ENCODE results near the gene CHGA.

Gene CHGA

GRCh38 chr14:92944976-92945375 is 22.0 kb downstream of the CHGA start:
- no peak for DNase-seq (ENCODE audit: low read depth in 2 of 2)

- DNase-seq (ENCODE audit: low read depth in 2 of 2): no peak
Measured at GRCh38 chr14:92945544-92945943, 22.6 kb downstream of the CHGA start.

DNA sequence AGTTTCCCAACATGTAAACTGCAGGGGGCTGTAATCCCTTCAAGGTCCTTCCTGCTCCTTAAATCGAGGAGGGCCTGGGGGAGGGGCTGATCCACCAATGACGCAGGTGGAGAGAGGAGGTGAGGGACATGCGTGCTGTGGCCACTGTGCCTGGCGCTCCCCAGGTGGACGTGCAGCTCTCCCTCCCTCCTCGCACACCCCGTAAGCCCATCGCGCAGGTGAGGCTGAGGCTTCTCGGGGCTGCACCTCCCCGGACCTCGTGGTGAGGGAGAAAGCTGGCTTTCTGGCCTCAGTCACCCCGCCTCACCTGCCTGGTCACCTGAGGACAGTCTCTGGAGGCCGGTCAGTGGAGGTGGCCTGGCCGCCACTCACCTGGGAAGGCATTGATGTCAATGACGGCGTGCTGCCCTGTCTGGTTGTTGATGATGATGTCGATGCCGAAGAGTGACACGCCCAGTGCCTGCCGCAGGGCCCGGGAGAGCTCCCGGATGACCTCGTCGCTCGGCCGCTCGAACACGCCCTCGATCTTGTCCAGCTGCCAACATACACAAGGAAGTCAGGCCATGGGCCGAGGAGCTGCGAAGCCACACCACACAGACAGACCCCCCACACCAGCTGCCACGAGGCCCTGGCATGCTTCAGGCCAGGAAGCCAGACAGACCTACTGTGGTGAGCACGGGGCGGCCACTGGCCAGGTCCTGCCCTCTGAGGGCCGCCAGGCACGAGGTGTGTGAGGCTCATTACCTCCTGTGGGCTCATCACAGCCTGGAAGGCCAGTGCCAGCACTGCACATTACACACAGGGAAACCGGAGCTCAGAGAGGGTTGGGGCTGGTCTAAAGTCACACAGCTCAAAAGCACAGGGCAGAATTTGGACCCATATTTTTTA is 23.3 kb downstream of the CHGA start:
- DNase-seq (ENCODE audit: low read depth in 2 of 2): no peak

DNA sequence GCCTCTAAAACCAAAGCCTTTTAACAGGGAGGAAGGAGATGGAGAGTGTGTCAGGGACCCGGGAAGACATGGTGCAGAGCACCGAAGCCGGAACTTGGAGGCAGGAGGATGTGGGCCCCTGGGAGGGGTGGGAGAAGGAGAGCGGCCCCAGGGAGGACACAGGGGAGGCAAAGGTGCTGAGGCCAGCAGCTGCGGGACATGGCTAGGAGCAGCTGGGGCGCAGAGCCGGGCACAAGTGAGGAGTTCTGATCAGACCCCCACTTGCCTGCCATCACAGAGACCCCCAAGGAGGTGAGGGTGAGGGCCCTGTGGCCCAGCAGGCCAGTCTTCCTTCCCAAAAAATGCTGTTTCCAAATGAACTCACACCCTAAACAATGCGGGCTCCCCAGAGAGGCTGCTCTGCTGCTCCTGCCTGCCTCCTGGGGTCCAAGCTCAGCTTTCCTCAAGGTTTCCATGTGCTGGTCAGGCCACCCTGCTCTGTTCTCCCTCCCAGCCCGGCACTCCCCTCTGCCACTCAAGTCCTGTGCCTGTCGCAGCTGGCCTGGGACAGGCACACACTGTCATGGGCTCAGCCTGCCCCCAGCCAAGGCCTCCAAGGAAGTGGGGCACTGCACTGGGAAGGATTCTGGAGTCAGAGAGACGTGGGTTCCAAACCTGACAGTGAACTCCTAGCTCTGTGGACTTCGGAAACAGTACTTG is 24.0 kb downstream of the CHGA start:
- DNase-seq (ENCODE audit: low read depth in 2 of 2): no peak

DNA sequence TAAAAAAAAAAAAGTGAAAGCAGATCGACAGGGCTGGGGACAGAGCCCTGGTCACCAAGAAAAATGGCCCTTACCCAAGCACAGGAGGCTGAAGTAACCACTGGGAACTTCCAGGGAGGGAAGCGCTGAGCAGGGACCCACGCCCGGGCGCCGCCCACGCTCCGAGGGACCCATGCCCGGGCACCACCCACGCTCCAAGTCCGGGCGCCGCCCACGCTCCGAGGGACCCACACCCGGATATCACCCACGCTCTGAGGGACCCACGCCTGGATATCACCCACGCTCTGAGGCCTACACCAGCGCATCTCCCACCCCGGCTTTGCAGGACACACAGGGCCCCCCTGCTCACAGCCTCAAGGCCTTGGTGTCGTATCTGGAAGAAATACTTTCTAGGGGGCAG is 25.7 kb downstream of the CHGA start:
- DNase-seq (ENCODE audit: low read depth in 2 of 2): no peak

DNA sequence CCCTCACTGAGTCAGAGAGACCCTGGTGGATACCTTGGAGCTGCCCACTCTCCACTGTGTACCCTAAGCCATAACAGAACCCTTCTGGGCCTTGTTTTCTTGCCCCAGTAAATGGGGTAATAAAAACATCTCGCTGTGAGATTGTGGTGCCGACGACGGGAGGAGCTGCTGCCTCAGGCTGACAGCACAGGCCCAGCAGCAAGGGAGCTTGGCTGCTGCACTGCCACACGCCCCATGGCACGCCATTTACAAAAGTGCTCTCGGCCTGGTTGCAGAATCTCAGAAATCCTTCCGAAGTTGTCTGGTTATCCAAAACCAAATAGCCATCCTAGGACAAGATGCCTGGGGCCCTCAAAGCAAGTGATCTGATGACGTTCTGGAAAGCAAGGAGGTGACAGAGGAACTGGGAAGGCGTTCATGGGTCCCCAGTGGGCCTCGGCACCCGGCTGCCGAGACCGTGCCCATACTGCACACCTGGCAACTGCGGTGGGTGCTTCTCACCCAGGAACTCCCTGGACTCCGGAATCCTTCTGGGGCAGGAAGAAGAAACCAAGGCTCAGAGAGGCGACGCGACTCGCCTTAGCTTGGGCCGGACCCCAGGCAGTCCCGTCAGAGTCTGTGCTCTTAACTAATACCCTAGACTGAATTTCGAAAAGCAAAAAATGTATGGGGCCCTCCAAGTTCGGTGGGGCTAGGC is 26.7 kb downstream of the CHGA start:
- DNase-seq (ENCODE audit: low read depth in 2 of 2): no peak

DNA sequence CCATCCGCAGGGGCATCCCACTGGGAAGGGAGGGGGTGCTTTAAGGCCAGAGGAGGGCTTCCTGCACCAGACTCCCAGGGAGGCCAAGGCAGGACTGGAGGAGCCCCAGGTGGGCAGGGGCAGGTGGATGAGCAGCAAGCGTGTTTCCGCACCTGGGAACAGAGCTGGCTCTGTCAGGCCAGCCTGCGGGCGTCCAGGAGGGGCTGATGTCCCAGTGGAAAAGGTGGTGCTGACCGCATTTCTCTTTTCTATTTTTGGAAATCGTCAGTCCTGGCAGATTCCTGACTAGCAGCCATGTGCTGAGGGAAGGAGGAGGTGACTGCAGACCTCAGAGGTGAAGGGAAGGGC is 27.2 kb downstream of the CHGA start:
- DNase-seq (ENCODE audit: low read depth in 2 of 2): no peak

- no peak for DNase-seq (ENCODE audit: low read depth in 2 of 2)
Measured at GRCh38 chr14:92950773-92951172, 27.8 kb downstream of the CHGA start.

GRCh38 chr14:92951261-92951660 is 28.3 kb downstream of the CHGA start:
- no peak for DNase-seq (ENCODE audit: low read depth in 2 of 2)

GRCh38 chr14:92951912-92952471 is 29.0 kb downstream of the CHGA start:
- DNase-seq (ENCODE audit: low read depth in 2 of 2): peak; percentile 76 to 87

DNA sequence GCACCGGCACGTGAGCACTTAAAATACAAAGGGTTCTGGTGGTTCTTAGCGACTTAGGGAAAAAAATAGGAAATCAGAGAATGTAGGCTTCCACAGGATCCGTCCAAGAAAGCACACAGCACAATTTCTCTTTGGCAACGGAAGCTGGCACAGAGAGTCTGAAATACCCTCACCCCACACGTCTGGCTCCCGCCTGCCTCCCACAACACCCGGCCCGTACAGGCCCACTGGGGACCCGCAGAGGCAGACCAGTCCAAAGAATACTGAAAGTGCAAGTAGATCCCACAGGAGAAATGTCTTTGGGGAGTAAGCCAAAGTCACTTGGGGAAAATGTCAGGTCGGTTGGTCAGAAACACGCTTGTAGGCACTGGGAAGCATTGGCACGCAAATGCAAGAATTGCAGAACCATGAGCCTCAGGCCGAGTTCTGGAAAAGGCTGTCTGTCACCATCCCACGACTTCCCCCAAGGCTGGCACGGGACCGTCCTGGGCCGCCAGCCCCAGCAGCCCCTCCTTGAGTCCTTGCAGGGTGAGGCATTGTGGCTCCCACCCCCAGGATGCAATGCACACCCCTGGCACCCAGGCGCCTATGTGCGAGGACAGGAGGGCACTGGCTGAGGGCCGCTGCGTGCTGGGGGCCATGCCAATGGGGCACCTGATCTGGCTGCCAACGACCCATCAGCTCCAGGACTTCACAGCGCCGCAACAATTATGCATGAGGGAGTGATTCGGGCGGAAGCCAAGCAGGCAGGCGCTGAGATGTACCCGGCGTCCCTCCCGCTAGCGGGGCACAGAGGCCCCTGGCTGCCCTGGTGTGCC is 29.7 kb downstream of the CHGA start:
- no peak for DNase-seq (ENCODE audit: low read depth in 2 of 2)

DNA sequence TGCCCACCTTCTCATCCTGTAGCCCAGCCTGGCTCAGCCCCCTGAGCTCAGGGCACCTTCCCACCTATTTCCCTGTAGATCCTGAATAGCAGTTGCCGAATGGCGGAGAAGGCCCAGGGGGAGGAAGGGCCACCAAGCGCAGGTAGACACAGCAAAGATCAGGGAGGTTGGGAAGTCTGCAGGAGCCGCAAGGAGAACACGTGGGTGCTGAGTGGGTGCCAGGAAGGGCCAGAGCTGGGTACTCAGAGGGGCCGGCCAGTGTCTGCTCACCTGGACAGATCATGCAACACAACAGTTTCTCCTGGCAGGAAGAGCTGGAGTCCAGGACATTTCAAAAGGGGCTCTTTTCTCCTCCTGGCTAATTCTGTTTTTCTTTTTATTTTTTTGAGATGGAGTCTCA is 30.6 kb downstream of the CHGA start:
- no peak for DNase-seq (ENCODE audit: low read depth in 2 of 2)

- no peak for DNase-seq (ENCODE audit: low read depth in 2 of 2)
Measured at GRCh38 chr14:92954933-92955332, 32.0 kb downstream of the CHGA start.

GRCh38 chr14:92955381-92955780 is 32.4 kb downstream of the CHGA start:
- DNase-seq (ENCODE audit: low read depth in 2 of 2): no peak

DNA sequence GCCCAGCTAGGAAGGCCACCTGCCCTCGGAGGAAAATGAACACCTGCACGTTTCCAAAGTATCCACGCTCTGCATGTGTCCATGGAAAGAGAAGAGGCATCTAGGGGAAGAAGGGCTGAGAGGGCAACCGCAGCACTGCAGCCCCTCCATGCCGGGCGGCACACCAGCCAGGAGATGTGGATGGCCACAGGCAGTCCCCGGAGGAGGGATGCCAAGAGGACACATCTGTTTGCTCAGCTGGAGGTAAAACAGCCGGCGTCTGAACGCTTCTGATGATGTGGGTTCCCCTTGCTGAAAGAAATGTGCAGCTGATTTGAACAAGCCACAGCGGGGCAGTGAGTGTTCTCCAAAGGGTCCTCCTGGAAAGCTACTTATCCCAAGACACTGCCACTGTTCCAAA is 34.0 kb downstream of the CHGA start:
- DNase-seq (ENCODE audit: low read depth in 2 of 2): no peak

GRCh38 chr14:92958373-92959188 is 35.6 kb downstream of the CHGA start:
- DNase-seq (ENCODE audit: low read depth in 2 of 2): no peak

DNA sequence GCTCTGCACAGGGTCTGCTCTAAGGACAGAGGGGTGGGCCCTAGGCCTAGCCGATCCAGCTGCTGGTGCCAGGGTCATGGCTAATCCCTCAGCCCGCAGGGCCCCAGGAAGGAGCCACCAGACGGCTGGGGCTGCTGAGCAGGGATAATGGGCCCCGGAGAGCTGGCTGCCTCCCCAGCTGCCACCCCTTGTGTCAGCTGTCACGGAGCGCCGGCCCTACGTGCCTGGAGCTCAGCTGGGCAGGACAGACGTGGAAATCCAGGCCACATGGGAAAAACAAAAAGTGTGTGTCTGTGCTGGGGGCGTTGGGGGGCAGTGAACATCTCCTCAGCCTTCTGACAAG is 36.2 kb downstream of the CHGA start:
- DNase-seq (ENCODE audit: low read depth in 2 of 2): no peak

DNA sequence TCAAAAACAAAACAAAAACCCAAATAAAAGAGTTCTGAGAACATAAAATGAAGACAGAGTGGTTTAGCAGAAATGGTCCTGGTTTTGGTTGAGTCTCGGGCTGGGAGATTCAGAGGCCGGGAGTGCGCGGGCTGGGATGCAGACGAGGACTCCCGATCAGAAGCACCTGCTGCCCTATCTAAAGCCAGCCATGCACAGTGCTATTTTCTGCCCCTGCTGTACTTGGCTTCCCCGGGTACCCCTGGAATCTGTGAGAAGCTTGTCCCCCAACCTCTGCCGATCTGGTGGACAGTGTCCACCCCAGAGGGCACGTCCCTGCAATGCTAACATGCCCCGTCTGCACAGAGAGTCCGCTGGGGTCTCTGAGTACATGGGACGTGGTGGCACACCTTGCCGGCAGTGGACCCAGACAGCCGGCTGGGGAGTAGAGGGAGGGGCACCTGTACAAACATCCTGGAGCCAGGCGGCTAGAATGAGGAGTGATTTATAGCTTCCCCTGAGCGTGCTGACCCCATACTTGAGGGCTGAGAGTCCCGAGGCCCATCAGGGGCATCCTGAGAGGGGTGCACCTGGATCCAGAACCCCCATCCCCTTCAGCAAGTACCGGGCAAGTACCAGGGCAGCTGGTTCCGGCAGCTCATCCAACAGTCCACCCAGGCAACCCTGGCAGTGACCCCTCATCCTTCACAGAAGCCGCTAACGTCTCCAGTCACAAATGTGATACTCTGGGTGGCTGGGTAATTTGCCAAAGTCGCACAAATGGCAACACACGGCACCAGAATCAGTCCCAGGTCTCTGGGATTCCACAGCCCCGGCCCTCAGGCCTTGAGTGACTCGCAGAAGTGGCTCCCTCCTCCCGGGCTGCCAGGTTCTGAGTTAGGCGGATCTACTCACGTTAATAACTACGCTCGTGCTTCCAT is 37.1 kb downstream of the CHGA start:
- no peak for DNase-seq (ENCODE audit: low read depth in 2 of 2)

- no peak for DNase-seq (ENCODE audit: low read depth in 2 of 2)
Measured at GRCh38 chr14:92960706-92961566, 38.0 kb downstream of the CHGA start.

All from stimulated activated CD4-positive, alpha-beta T cell treated with anti-CD3 and anti-CD28 coated beads, Interleukin-4, amount 100 ng/mL, for 48 hours (primary cell).